HG03469 (cell line): Measurements from ENCODE around the gene MRPS18A.
"Not testable (repeated sequence)": the region's sequence is repeated elsewhere in the genome, so short reads cannot be mapped to it uniquely, and the experiment has no call there.

Experiments used
- ATAC-seq: cut with Tn5 transposase; IDR thresholded peaks from one replicate; pipeline ENCODE4 v1.9.1; 2021; ENCODE audit warnings: mild to moderate bottlenecking, moderate library complexity, moderate number of reproducible peaks; ENCODE audit not compliant: unreplicated experiment

The MRPS18A gene

DNA sequence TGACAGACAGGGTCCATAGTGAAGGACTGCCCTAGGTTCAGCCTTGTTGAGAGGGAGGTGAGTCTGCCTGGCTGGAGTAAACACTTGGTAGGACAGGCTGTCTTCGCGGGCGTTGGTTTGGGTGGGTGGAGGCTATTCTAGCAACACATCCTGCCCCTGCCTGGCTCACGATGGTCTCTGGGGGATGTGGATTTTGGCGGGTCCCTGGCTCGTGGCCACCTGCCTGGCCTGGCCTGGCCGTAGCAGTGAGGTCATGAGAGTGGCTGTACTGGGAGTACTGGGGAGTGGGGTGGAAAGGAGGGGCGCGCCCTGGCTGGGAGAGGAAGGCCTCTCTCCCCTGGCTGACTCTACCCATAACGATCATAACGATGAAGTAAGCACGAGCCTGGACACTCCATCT lies 30.2 kb upstream of the MRPS18A start:
- ATAC-seq: no peak

- no peak for ATAC-seq
Observed at GRCh38 chr6:43717389-43717788, 29.8 kb upstream of the MRPS18A start.

- no peak for ATAC-seq
Observed at GRCh38 chr6:43716099-43716498, 28.5 kb upstream of the MRPS18A start.

- peak; percentile 52 for ATAC-seq
Observed at GRCh38 chr6:43715056-43715788, 27.6 kb upstream of the MRPS18A start.

GRCh38 chr6:43714311-43715055 lies 26.9 kb upstream of the MRPS18A start:
- ATAC-seq: peak; percentile 7

- no peak for ATAC-seq
Observed at GRCh38 chr6:43713643-43714310, 26.2 kb upstream of the MRPS18A start.

- no peak for ATAC-seq
Observed at GRCh38 chr6:43712579-43712978, 25.0 kb upstream of the MRPS18A start.

DNA sequence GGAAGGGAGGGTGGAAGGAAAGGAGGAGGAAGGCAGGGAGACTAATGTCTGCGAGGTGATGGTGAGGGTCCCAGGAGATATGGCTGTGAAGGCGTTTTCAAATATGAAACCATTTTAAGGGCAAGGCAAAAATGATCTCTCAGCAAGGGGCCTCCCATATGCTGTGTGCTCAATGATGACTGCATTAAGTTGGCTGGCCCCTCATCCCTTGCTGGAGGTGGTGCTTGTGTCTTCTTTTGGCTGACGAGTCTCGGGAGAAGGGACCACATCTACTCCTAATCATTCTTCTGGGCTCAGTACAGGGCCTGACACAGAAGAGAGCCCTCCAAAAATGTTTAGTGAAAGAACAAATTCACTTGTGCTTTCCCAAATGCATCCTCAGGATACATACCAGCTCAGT lies 23.0 kb upstream of the MRPS18A start:
- ATAC-seq: no peak

GRCh38 chr6:43709654-43710303 lies 22.2 kb upstream of the MRPS18A start:
- no peak for ATAC-seq

- ATAC-seq: no peak
Observed at GRCh38 chr6:43708860-43709653, 21.5 kb upstream of the MRPS18A start.

GRCh38 chr6:43707767-43708166 lies 20.2 kb upstream of the MRPS18A start:
- ATAC-seq: no peak

DNA sequence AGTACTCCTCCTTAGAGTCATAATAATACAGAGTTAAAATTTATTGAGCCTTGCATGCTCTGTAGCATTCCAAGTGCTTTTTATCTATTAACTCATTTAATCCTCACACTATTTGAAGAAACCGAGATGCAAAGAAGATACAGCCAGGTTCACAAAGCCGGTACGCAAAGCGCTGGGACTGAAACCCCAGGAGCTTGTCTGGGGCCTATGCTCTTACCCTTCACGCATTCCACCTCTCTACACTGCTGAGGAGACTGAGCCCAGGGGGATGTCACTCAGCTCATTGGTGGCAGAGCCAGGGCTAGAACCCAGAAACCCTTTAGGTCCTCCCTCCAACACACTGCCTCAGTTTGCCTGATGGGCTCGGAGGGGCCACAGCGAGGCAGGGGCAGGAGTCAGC lies 19.7 kb upstream of the MRPS18A start:
- no peak for ATAC-seq

DNA sequence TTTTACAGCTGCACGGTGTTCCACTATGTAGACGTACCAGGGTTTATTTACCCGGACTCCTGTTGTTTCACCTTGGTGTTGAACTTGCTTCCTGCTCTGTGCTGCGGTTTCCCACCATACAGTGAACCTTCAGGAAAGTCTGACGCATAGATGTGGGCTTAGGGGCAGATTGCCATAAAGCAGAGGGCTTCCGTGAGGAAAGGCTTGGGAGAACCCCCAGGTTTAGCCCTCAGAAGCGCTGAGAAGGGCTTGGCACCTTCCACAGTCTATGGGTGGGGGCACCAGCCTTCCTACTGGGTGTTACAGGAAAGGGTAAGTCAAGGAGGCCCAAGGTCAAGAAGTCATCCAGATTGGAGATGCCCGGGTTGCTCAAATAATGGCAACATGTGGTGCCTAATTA lies 19.2 kb upstream of the MRPS18A start:
- ATAC-seq: no peak

DNA sequence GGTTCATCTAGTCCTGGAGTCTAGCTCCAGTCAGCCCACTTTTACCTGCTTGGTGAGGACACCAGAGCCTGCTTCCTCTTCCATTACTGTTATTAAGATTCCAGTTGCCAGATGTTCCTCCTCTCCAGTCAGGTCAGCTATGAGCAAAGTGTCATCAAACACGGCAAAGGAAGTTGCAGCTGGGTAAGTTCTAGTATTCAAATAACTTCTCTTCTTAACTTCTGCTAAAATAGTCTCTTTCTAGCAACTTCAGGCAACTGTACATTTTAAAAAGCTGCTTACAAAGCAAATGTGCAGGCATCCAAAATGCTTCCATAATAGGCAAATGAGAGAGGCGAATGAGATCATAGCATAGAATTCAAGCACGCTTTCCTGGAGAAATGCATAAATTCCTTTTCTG lies 18.4 kb upstream of the MRPS18A start:
- no peak for ATAC-seq

- ATAC-seq: no peak
Observed at GRCh38 chr6:43703512-43704429, 16.2 kb upstream of the MRPS18A start.

GRCh38 chr6:43702534-43703440 lies 15.2 kb upstream of the MRPS18A start:
- ATAC-seq: no peak

- no peak for ATAC-seq
Observed at GRCh38 chr6:43702171-43702533, 14.6 kb upstream of the MRPS18A start.

GRCh38 chr6:43700939-43701560 lies 13.5 kb upstream of the MRPS18A start:
- not testable (repeated sequence) for ATAC-seq
